ENCODE results near the gene SFMBT1. TPM values are rescaled to one million over a fixed set of nuclear protein-coding genes. Genes with fewer than 3 reads are reported as not detected.

SFMBT1 gene
- polyA plus RNA-seq, 3 donors = 0.61 to 2.7 (median 0.91) TPM

DNA sequence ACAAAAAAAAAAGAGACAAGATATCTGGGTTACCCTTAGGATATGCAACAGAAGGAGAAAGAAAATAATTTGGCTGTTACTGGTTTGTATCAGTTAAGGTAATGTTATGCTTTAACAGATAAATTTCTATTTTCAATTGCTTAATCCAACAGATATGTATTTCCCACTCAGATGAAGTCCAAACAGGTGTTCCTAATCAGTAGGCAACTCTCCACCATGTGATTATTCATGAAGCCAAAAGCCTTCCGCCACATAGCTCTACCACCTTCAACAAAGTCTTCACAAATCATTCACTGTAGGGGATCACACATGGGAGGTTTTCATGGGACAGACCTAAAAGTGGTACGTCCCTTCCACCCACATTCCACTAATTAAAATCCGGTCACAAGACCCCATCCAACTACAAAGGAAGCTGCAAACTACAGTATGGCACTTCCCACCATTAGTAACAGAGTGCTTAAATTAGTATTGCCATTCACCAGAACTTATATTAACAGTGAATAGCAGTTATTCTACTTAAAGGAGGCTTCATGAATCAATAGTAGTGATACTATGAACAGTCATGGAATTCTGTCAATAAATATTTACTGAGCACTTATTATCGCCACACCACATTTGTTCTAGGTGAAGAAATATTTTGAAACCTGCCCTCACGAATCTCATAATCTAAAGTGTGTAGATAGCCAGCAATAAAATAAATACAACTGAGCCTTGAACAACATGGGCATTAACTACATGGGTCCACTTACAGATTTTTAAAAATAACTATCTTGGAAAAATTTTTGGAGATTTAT, 66.5 kb downstream of the SFMBT1 start:
- H3K36me3 ChIP-seq (replicated peaks in 1 of 2; ENCODE audit: control insufficient read depth in 1 of 2, insufficient read depth in 2 of 2, low read length in 2 of 2) = no peaks in the 10 kb centered on the region
- Mint-ChIP-seq H3K4me3 (no peak overlapping the region), H3K4me1 (peaks cover 16% of the 10 kb centered on the region), H3K36me3 (peaks cover 0 to 3% of the 10 kb centered on the region in 2 donors), H3K9me3 (peaks cover 2 to 17% (median 9%) of the 10 kb centered on the region in 7 donors), H3K27ac (no peak overlapping the region), H3K27me3 (ENCODE audit: low read depth in 3 of 3) (peaks cover 0 to 2% (median 1%) of the 10 kb centered on the region in 3 donors)
- H3K4me2 ChIP-seq (replicated peaks; ENCODE audit: extremely low read depth, low read length, poor library complexity, severe bottlenecking) = no peak overlapping the region
- H3K9ac ChIP-seq (ENCODE audit: insufficient read depth, low read length, poor library complexity, severe bottlenecking) = no peak overlapping the region
- WGBS (ENCODE audit: insufficient coverage) = 100% methylated on average over 1 of the region's 5 CpGs
- H3K27ac ChIP-seq (ENCODE audit: low read depth in 1 of 2, low read length in 2 of 2) = no peak overlapping the region
- no peak overlapping the region for H3K4me3 ChIP-seq (replicated peaks in 1 of 3; ENCODE audit: low read depth in 2 of 3, low read length in 3 of 3)
- H4K20me1 ChIP-seq (ENCODE audit: insufficient read depth, low read length) = no peaks in the 10 kb centered on the region
- TF ChIP-seq CTCF (IDR thresholded peaks at IDR 0.05) = no peak
- H3K79me2 ChIP-seq (ENCODE audit: insufficient read depth, low read length) = no peaks in the 10 kb centered on the region
- H3K9me3 ChIP-seq (replicated peaks in 1 of 2; ENCODE audit: control insufficient read depth in 1 of 2, insufficient read depth in 1 of 2, low read length in 2 of 2) = peaks cover 0 to 11% of the 10 kb centered on the region in 2 donors
- H3K27me3 ChIP-seq (ENCODE audit: control insufficient read depth in 2 of 2, insufficient read depth in 2 of 2, low read length in 2 of 2) = no peaks in the 10 kb centered on the region
- H2AFZ ChIP-seq (ENCODE audit: insufficient read depth, low read depth, low read length, poor library complexity, severe bottlenecking) = no peak overlapping the region
- intact Hi-C loops (cut with micrococcal nuclease) = no loop called here
- peaks cover 17% of the 10 kb centered on the region in 2 donors for H3K4me1 ChIP-seq (ENCODE audit: control insufficient read depth in 1 of 2, insufficient read depth in 2 of 2, low read length in 2 of 2)
- no peak for DNase-seq

GRCh38 chr3:52978109-52978754, 67.6 kb downstream of the SFMBT1 start:
- H3K4me1 Mint-ChIP-seq = peaks cover 6% of the 10 kb centered on the region
- no peak for TF ChIP-seq CTCF (IDR thresholded peaks at IDR 0.05)
- Histone ChIP-seq H3K27ac (ENCODE audit: low read depth in 1 of 2, low read length in 2 of 2) (no peak overlapping the region), H3K4me2 (replicated peaks; ENCODE audit: extremely low read depth, low read length, poor library complexity, severe bottlenecking) (no peak overlapping the region), H4K20me1 (ENCODE audit: insufficient read depth, low read length) (no peaks in the 10 kb centered on the region), H3K4me1 (ENCODE audit: control insufficient read depth in 1 of 2, insufficient read depth in 2 of 2, low read length in 2 of 2) (peaks cover 5 to 6% of the 10 kb centered on the region in 2 donors), H3K4me3 (replicated peaks in 1 of 3; ENCODE audit: low read depth in 2 of 3, low read length in 3 of 3) (no peak overlapping the region), H3K27me3 (ENCODE audit: control insufficient read depth in 2 of 2, insufficient read depth in 2 of 2, low read length in 2 of 2) (no peaks in the 10 kb centered on the region), H3K79me2 (ENCODE audit: insufficient read depth, low read length) (no peaks in the 10 kb centered on the region), H3K9me3 (replicated peaks in 1 of 2; ENCODE audit: control insufficient read depth in 1 of 2, insufficient read depth in 1 of 2, low read length in 2 of 2) (peaks cover 0 to 11% of the 10 kb centered on the region in 2 donors), H2AFZ (ENCODE audit: insufficient read depth, low read depth, low read length, poor library complexity, severe bottlenecking) (no peak overlapping the region), H3K36me3 (replicated peaks in 1 of 2; ENCODE audit: control insufficient read depth in 1 of 2, insufficient read depth in 2 of 2, low read length in 2 of 2) (no peaks in the 10 kb centered on the region), H3K9ac (ENCODE audit: insufficient read depth, low read length, poor library complexity, severe bottlenecking) (no peak overlapping the region)
- H3K27ac Mint-ChIP-seq = no peak overlapping the region
- peaks cover 0 to 2% (median 1%) of the 10 kb centered on the region in 3 donors for H3K27me3 Mint-ChIP-seq (ENCODE audit: low read depth in 3 of 3)
- H3K9me3 Mint-ChIP-seq = peaks cover 2 to 17% (median 9%) of the 10 kb centered on the region in 7 donors
- WGBS (ENCODE audit: insufficient coverage) = 100% methylated on average over 1 of the region's 3 CpGs
- DNase-seq = no peak
- no peak overlapping the region for H3K4me3 Mint-ChIP-seq
- H3K36me3 Mint-ChIP-seq = peaks cover 0 to 3% of the 10 kb centered on the region in 2 donors
- intact Hi-C loops (cut with micrococcal nuclease) = no loop called here
